Liver (tissue), 3 donors: ENCODE measurements around the gene PPFIA4.

Experiments used
- ATF3 ChIP-seq: IDR thresholded peaks from 2 replicates; pipeline ENCODE4 v1.6.1; 2016; ENCODE audit warnings: antibody characterized with exemption
- CTCF ChIP-seq: fragments of 150-350 bp; IDR thresholded peaks from 2 replicates; pipeline ENCODE4 v1.5.1; 2017; ENCODE audit warnings: improper control_type of control experiment, low read depth, low read length; ENCODE audit not compliant: missing input control
- GABPA ChIP-seq, 2 donors: IDR thresholded peaks in 1 of 2; conservative IDR thresholded peaks in 1 of 2; 2 replicates each; pipeline ENCODE4 v1.6.1; 2016; ENCODE audit warnings: antibody characterized with exemption in 2 of 2, mild to moderate bottlenecking in 1 of 2, moderate library complexity in 1 of 2
- HNF4A ChIP-seq, 2 donors: conservative IDR thresholded peaks; 2 replicates each; pipeline ENCODE4 v1.6.1; 2016; ENCODE audit warnings: antibody characterized with exemption in 2 of 2, mild to moderate bottlenecking in 2 of 2
- MAX ChIP-seq: IDR thresholded peaks from 2 replicates; pipeline ENCODE4 v1.6.1; 2016; ENCODE audit warnings: antibody characterized with exemption
- RAD21 ChIP-seq, 2 donors: IDR thresholded peaks; 2 replicates each; pipeline ENCODE4 v1.6.1; 2016; ENCODE audit warnings: antibody characterized with exemption in 2 of 2, mild to moderate bottlenecking in 2 of 2
- TAF1 ChIP-seq: conservative IDR thresholded peaks from 2 replicates; pipeline ENCODE4 v1.6.1; 2016; ENCODE audit warnings: antibody characterized with exemption, mild to moderate bottlenecking
- TF ChIP-seq, protein P1 (sequence below): IDR thresholded peaks from 2 replicates; pipeline ENCODE4 v1.6.1; 2016; ENCODE audit warnings: antibody characterized with exemption, mild to moderate bottlenecking
- donor health status: healthy.
- donor health status: healthy.

DNA sequence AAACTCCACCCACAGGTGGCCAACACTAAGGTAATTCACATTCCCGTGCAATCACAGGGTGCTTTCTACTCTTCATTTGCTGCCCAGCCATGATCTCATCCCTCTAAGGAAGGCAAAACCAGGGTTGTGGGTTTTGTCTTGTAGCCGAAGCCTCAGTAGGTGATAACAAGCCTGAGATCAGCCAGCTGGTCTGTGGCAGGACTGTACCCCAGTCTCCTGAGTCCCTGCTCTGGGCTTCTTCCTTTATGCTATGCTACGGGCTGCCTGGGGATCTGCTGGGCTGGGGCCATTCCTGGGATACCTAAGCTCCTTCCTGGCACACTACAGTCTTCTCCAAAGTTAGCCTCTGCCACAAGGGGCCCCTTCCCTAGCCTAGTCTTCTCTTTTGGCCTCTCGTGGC lies 9.8 kb downstream of the PPFIA4 start:
- TF ChIP-seq, protein P1, sequence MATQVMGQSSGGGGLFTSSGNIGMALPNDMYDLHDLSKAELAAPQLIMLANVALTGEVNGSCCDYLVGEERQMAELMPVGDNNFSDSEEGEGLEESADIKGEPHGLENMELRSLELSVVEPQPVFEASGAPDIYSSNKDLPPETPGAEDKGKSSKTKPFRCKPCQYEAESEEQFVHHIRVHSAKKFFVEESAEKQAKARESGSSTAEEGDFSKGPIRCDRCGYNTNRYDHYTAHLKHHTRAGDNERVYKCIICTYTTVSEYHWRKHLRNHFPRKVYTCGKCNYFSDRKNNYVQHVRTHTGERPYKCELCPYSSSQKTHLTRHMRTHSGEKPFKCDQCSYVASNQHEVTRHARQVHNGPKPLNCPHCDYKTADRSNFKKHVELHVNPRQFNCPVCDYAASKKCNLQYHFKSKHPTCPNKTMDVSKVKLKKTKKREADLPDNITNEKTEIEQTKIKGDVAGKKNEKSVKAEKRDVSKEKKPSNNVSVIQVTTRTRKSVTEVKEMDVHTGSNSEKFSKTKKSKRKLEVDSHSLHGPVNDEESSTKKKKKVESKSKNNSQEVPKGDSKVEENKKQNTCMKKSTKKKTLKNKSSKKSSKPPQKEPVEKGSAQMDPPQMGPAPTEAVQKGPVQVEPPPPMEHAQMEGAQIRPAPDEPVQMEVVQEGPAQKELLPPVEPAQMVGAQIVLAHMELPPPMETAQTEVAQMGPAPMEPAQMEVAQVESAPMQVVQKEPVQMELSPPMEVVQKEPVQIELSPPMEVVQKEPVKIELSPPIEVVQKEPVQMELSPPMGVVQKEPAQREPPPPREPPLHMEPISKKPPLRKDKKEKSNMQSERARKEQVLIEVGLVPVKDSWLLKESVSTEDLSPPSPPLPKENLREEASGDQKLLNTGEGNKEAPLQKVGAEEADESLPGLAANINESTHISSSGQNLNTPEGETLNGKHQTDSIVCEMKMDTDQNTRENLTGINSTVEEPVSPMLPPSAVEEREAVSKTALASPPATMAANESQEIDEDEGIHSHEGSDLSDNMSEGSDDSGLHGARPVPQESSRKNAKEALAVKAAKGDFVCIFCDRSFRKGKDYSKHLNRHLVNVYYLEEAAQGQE = no peak
- no peak for TF ChIP-seq CTCF
- TF ChIP-seq TAF1 = no peak
- TF ChIP-seq MAX = no peak
- no peak for TF ChIP-seq ATF3
- TF ChIP-seq GABPA (IDR thresholded peaks at IDR 0.05 in 1 of 2, conservative IDR thresholded peaks at IDR 0.05 in 1 of 2) = no peak
- TF ChIP-seq HNF4A (conservative IDR thresholded peaks at IDR 0.05) = no peak
- TF ChIP-seq RAD21 (IDR thresholded peaks at IDR 0.05) = no peak
